Activated CD8-positive, alpha-beta memory T cell treated with anti-CD3 and anti-CD28 coated beads, Interleukin-2, amount 50 U/mL, for 4 hours (primary cell): ENCODE measurements around the gene ACTRT2.

Source experiments
- DNase-seq: peaks from one replicate; pipeline ENCODE4 v3.0.0-alpha.2; 2020

ACTRT2 gene

DNA sequence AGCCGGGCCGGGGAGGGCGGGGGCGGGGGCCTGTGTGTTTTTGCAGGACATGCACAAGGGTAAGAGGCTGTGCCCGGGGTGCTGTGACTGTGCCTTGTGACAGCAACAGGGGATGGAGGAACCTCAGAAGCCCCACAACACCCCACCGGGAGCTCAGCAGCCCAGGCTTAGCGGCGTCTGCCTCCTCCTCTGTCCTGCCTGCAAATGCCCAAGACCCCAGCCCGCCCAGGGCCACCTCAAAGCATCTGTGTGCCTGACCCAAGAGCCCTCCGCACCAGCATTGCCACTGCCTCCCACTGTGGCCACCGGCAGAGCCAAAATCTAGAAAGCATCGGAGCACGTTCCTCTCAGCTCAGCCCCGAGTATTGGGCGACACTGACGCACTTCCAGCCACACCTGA lies 2.7 kb upstream of the ACTRT2 start:
- no peak for DNase-seq

GRCh38 chr1:3019007-3019515 lies 2.2 kb upstream of the ACTRT2 start:
- DNase-seq = no peak

GRCh38 chr1:3019516-3020051 lies 1.7 kb upstream of the ACTRT2 start:
- no peak for DNase-seq

DNA sequence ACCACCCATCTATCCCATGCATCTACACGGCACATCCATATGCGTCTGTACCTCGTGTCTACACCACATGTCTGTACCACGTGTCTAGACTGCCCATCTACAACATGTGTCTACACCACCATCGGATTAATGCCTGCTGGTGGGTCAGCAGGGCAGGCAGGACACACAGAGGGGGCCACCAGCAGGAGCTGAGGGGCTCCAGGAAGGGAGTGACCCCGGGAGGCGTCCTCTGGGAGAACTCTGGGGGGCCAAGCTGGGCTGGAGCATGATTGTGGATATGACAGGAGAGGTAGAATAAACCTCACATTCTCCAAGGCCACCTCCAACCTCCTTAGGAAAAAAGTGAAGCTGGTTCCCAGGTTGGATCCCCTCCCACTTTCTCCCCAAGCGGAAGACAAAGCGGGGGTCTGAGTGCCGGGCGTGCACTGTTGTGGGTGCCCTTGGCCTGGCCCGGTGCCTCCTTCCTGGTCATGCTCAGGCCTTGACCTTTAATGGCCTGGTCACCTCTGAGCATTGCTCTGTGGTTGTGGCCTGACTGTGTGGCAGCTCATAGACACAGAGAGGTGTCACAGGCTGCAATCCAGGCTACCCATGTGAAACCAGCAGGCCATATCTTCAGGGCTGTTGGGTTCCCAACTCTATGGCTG lies 881 bp upstream of the ACTRT2 start:
- no peak for DNase-seq

- no peak for DNase-seq
Measured at GRCh38 chr1:3021801-3022401, 634 bp downstream of the ACTRT2 start.

DNA sequence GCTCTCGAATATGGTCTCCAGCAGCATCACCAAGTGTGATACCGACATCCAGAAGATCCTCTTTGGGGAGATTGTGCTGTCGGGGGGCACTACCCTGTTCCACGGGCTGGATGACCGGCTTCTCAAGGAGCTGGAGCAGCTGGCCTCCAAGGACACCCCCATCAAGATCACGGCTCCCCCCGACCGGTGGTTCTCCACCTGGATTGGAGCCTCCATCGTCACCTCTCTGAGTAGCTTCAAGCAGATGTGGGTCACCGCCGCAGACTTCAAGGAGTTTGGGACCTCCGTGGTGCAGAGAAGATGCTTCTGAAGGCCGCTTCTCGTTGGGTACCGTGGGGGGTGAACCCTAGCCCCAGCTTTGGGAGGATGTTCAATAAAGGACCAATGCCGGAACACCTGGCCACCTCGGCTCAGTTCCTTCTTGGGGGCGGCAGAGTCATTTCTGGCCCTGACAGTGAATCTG lies 1.3 kb downstream of the ACTRT2 start:
- no peak for DNase-seq

DNA sequence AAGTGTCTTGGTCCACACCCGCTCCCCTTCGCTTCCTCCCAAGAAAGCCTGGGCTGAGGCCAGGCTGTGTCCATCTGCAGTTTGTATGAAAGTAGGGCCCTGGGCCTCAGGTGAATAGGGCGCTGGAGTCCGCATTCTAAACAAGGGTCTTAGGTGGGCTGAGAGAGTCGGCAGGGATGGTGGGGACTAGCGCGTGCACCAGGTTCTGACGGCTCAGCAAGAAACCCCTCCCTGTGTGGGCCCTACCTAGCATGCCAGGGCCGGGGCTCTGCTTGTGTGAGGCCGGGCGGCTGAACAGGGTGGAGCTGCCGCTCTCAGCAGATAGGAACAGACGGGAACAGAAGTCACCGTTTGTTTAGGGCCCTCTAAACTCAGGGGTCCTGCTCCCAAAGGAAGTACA lies 1.7 kb downstream of the ACTRT2 start:
- no peak for DNase-seq

GRCh38 chr1:3024019-3024418 lies 2.8 kb downstream of the ACTRT2 start:
- no peak for DNase-seq

DNA sequence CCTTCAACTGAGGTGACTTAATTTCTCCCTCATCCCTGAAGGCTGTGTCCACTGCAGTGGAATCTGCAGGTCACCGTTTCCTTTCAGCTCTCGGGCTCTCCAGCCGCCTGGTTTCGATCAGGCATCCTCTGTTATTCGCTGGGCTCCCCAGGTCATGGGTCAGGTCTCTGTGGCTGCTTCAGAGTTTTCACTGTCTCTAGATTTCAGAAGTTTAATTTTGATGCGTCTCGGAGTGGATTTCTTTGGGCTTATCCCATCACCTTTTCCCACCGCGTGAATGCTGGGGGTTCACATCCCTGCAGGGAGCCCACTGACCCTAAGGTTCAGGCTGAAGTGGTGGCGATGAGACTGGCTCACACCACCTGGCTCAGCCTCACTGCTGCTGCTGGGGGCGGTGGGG lies 3.3 kb downstream of the ACTRT2 start:
- no peak for DNase-seq

- DNase-seq = no peak
Measured at GRCh38 chr1:3026124-3026523, 4.9 kb downstream of the ACTRT2 start.

GRCh38 chr1:3026581-3027391 lies 5.5 kb downstream of the ACTRT2 start:
- no peak for DNase-seq

GRCh38 chr1:3027611-3028371 lies 6.5 kb downstream of the ACTRT2 start:
- DNase-seq = no peak

- DNase-seq = no peak
Measured at GRCh38 chr1:3028531-3029282, 7.4 kb downstream of the ACTRT2 start.

- DNase-seq = no peak
Measured at GRCh38 chr1:3029481-3029961, 8.3 kb downstream of the ACTRT2 start.

DNA sequence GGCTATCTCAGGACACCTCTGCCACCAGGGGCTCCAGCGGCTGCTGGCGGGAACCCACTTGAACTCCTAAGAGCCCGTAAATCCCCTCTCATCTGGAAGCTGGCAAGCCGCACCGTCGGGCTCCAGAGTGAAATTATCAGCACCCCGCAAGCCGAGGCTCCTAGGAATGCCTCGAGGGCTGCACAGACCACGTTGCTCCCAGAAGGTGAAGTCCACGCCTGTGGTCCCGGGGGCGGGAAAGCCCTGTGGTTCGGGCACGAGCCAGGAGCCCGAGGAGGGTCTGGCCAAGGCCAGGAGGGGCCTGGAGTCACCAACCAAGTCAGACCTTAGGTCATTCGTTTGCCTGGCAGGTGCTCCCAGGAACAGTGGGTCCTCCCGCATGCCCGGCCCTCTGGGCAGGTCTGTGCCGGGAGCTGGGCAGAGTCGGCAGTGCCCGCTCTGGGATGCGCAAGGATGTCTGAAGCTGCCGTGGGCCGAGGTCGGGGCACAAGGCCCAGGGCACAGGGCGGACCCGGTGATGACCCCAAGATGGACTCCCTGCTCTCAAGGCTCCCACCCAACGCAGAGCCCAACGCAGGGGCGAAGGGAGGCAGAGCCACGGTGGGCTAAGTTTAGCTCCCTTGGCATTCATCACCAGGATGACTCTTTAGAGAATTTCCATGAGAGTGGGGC lies 8.9 kb downstream of the ACTRT2 start:
- no peak for DNase-seq

GRCh38 chr1:3030663-3031381 lies 9.6 kb downstream of the ACTRT2 start:
- DNase-seq = no peak

GRCh38 chr1:3031401-3032221 lies 10.3 kb downstream of the ACTRT2 start:
- DNase-seq = no peak

DNA sequence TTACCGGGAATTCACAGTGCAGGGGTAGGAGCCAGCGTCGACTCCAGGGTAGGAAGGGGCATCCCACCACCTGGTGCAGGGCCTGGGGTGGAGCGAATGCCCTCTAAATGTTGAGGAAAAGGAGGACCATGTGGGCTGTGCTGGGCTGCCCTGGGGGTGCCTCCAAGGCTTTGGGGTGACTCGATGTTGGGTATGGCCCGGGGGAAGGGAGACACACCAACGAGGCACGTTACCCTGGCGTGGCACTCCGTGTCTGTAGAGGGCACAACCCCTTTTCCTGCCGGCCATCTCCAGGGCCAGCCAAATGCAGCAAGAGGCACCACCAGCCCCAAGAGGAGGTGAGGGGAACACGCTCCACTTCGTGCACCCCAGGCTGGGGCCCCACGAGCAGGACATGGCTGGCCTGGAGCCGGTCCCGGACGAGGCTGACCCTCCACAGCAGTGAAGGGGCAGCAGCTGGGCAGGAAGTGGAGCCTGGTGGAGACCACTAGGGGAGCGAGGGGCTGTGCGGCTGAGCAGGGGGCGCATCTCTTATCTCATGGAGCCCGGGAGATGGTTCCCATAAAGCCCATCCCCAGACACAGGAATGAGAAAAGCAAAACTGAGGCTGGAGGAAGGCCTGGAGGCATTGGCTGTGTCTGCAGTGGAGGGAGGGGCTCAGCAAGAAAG lies 11.2 kb downstream of the ACTRT2 start:
- DNase-seq = no peak
